Measurements from ENCODE around the gene GALNT16. TPM values are rescaled to one million over a fixed set of nuclear protein-coding genes. Genes with fewer than 3 reads are reported as not detected.

Gene GALNT16
- total RNA-seq, 2 experiments from 2014 or later = not detected

DNA sequence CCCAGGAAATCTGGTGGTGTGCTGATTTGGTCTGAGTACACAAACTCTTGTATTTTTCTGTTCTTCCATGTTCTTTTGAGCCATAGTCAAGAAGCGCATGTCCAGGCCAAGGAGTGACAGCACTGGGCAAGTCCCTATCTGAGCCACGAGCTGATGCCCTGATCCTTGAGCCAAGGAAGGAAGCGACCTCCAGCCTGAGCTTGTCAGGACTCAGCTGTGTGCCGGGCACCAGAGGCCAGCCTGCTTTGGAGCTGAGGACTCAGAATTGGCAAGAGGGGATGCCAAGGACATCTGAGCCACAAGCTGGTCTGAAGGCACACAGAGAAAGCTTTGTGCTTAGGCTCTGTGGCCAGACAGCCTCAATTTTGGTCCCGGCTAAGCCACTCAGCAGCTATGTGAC lies 52.6 kb downstream of the GALNT16 start:
- POLR2A ChIA-PET = no interaction called here
- H3K36me3 Mint-ChIP-seq (ENCODE audit: low read depth) = no peaks in the 10 kb centered on the region
- H3K9me3 Mint-ChIP-seq (ENCODE audit: insufficient read depth) = no peaks in the 10 kb centered on the region
- no peaks in the 10 kb centered on the region for H3K4me1 Mint-ChIP-seq (ENCODE audit: low read depth)
- ATAC-seq (no peak), DNase-seq (no peak)
- peaks cover 17% of the 10 kb centered on the region for H3K27me3 Mint-ChIP-seq (ENCODE audit: low read depth)
- H3K27ac Mint-ChIP-seq = no peak overlapping the region
- CTCF ChIA-PET = no interaction called here
- H3K4me3 Mint-ChIP-seq = no peak overlapping the region

- ATAC-seq (no peak), DNase-seq (no peak)
- H3K36me3 Mint-ChIP-seq (ENCODE audit: low read depth) = no peaks in the 10 kb centered on the region
- H3K9me3 Mint-ChIP-seq (ENCODE audit: insufficient read depth) = no peaks in the 10 kb centered on the region
- no peaks in the 10 kb centered on the region for H3K4me1 Mint-ChIP-seq (ENCODE audit: low read depth)
- peaks cover 14% of the 10 kb centered on the region for H3K27me3 Mint-ChIP-seq (ENCODE audit: low read depth)
- POLR2A ChIA-PET = no interaction called here
- H3K4me3 Mint-ChIP-seq = no peak overlapping the region
- no peak overlapping the region for H3K27ac Mint-ChIP-seq
- CTCF ChIA-PET = no interaction called here
These were observed 53.2 kb downstream of the GALNT16 start for GRCh38 chr14:69313176-69313575.

DNA sequence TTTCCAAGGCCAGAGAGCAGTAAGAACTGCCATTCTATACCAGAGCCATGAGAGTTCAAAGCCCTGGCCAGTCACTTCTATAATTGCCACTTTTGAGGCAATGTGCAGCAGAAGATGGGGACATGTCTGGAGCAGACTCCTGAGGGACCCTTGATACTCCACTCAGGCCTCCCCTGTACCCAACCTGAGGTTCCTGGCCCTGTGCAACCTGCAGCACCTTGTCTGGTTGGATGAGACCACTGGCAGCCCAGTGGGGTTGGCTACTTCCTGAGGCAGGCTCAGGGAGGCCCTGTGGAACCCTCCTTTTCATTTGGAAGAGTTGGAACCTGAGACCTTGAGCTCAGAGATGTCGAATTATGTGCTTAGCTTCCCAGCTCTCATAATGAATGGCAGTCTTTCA lies 54.4 kb downstream of the GALNT16 start:
- Mint-ChIP-seq H3K27ac (no peak overlapping the region), H3K9me3 (ENCODE audit: insufficient read depth) (no peaks in the 10 kb centered on the region), H3K27me3 (ENCODE audit: low read depth) (peaks cover 14% of the 10 kb centered on the region), H3K4me3 (no peak overlapping the region), H3K4me1 (ENCODE audit: low read depth) (no peaks in the 10 kb centered on the region), H3K36me3 (ENCODE audit: low read depth) (no peaks in the 10 kb centered on the region)
- ChIA-PET POLR2A (no interaction called here), CTCF (interaction anchor here (1.0 kb wide), 1 partner anchor 71 kb away, joined by 4 read pairs; no protein-coding TSS in a partner anchor)
- ATAC-seq (no peak), DNase-seq (no peak)

- no peak overlapping the region for H3K4me3 Mint-ChIP-seq
- CTCF ChIA-PET = no interaction called here
- no peak for DNase-seq
These were observed 55.3 kb downstream of the GALNT16 start for GRCh38 chr14:69315301-69315700.

GRCh38 chr14:69316449-69317101 lies 56.6 kb downstream of the GALNT16 start:
- H3K27ac Mint-ChIP-seq = no peak overlapping the region
- DNase-seq (no peak), ATAC-seq (no peak)
- H3K27me3 Mint-ChIP-seq (ENCODE audit: low read depth) = peaks cover 7% of the 10 kb centered on the region
- H3K4me1 Mint-ChIP-seq (ENCODE audit: low read depth) = no peaks in the 10 kb centered on the region
- no peaks in the 10 kb centered on the region for H3K9me3 Mint-ChIP-seq (ENCODE audit: insufficient read depth)
- ChIA-PET POLR2A (no interaction called here), CTCF (no interaction called here)
- no peaks in the 10 kb centered on the region for H3K36me3 Mint-ChIP-seq (ENCODE audit: low read depth)
- no peak overlapping the region for H3K4me3 Mint-ChIP-seq

More at GRCh38 chr14:69315301-69315700, 55.3 kb downstream of the GALNT16 start:
- Mint-ChIP-seq H3K27me3 (ENCODE audit: low read depth) (peaks cover 10% of the 10 kb centered on the region), H3K9me3 (ENCODE audit: insufficient read depth) (no peaks in the 10 kb centered on the region), H3K27ac (no peak overlapping the region), H3K36me3 (ENCODE audit: low read depth) (no peaks in the 10 kb centered on the region), H3K4me1 (ENCODE audit: low read depth) (no peaks in the 10 kb centered on the region)
- POLR2A ChIA-PET = no interaction called here
- ATAC-seq = no peak

- ATAC-seq (no peak), DNase-seq (no peak)
- no peaks in the 10 kb centered on the region for H3K4me1 Mint-ChIP-seq (ENCODE audit: low read depth)
- ChIA-PET POLR2A (interaction anchor here (0.6 kb wide), 1 partner anchor 1009 kb away, joined by 3 read pairs; no protein-coding TSS in a partner anchor), CTCF (no interaction called here)
- no peak overlapping the region for H3K4me3 Mint-ChIP-seq
- no peaks in the 10 kb centered on the region for H3K36me3 Mint-ChIP-seq (ENCODE audit: low read depth)
- peaks cover 7% of the 10 kb centered on the region for H3K27me3 Mint-ChIP-seq (ENCODE audit: low read depth)
- H3K27ac Mint-ChIP-seq = no peak overlapping the region
- H3K9me3 Mint-ChIP-seq (ENCODE audit: insufficient read depth) = no peaks in the 10 kb centered on the region
These were observed 57.3 kb downstream of the GALNT16 start for GRCh38 chr14:69317102-69317755.

DNA sequence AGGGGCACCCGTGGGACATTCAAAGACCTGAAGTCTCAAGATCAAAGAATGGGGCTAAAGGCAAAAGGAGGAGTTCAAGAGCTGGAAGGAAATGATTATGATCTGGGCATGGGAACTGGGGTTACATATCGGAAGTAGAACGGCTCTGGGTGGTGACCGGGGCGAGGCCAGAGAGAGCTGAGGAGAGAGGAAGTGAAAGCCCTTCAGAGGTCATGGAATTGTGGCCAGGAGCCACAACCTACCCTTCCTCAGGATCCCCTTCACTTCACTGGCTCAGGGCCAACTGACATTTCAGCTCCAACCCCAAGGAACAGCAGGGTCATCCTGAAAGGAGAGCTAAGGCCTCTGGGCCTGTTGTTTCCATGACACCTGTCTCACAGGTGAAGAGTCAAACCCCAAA lies 57.8 kb downstream of the GALNT16 start:
- H3K27ac Mint-ChIP-seq = no peak overlapping the region
- H3K27me3 Mint-ChIP-seq (ENCODE audit: low read depth) = peaks cover 7% of the 10 kb centered on the region
- no peaks in the 10 kb centered on the region for H3K4me1 Mint-ChIP-seq (ENCODE audit: low read depth)
- no peaks in the 10 kb centered on the region for H3K36me3 Mint-ChIP-seq (ENCODE audit: low read depth)
- POLR2A ChIA-PET = interaction anchor here (0.6 kb wide), 1 partner anchor 1009 kb away, joined by 3 read pairs; no protein-coding TSS in a partner anchor
- DNase-seq = no peak
- no peaks in the 10 kb centered on the region for H3K9me3 Mint-ChIP-seq (ENCODE audit: insufficient read depth)
- CTCF ChIA-PET = no interaction called here
- ATAC-seq = no peak
- H3K4me3 Mint-ChIP-seq = no peak overlapping the region

DNA sequence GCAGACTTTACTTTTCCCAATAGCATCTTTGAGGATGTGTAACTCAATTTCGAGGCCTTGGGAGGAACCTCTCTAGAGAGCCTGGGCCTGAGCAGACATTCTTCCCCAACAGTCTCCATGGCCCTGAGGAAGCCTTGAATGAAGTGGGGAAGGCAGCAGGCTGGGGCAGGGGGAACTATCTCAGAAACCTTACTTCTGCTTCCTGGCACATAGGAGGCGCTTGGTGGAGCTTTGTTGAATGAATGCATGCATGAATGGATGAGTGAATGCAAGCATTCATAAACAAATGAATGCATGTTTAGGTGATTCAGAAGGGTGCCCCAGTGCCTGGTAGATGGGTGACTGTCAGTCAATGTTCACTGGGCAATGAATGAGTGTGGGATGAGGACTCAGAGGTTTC lies 58.3 kb downstream of the GALNT16 start:
- POLR2A ChIA-PET = no interaction called here
- no peak overlapping the region for H3K4me3 Mint-ChIP-seq
- ATAC-seq (no peak), DNase-seq (no peak)
- no peaks in the 10 kb centered on the region for H3K4me1 Mint-ChIP-seq (ENCODE audit: low read depth)
- no peaks in the 10 kb centered on the region for H3K36me3 Mint-ChIP-seq (ENCODE audit: low read depth)
- H3K9me3 Mint-ChIP-seq (ENCODE audit: insufficient read depth) = no peaks in the 10 kb centered on the region
- peaks cover 7% of the 10 kb centered on the region for H3K27me3 Mint-ChIP-seq (ENCODE audit: low read depth)
- H3K27ac Mint-ChIP-seq = no peak overlapping the region
- CTCF ChIA-PET = no interaction called here

GRCh38 chr14:69318901-69319475 lies 59.0 kb downstream of the GALNT16 start:
- H3K4me1 Mint-ChIP-seq (ENCODE audit: low read depth) = no peaks in the 10 kb centered on the region
- ChIA-PET CTCF (interaction anchor here (1.5 kb wide), 1 partner anchor 9 kb away, joined by 3 read pairs; no protein-coding TSS in a partner anchor), POLR2A (no interaction called here)
- DNase-seq = no peak
- H3K4me3 Mint-ChIP-seq = no peak overlapping the region
- no peak for ATAC-seq
- no peak overlapping the region for H3K27ac Mint-ChIP-seq
- H3K27me3 Mint-ChIP-seq (ENCODE audit: low read depth) = peaks cover 7% of the 10 kb centered on the region
- no peaks in the 10 kb centered on the region for H3K9me3 Mint-ChIP-seq (ENCODE audit: insufficient read depth)
- H3K36me3 Mint-ChIP-seq (ENCODE audit: low read depth) = no peaks in the 10 kb centered on the region

DNA sequence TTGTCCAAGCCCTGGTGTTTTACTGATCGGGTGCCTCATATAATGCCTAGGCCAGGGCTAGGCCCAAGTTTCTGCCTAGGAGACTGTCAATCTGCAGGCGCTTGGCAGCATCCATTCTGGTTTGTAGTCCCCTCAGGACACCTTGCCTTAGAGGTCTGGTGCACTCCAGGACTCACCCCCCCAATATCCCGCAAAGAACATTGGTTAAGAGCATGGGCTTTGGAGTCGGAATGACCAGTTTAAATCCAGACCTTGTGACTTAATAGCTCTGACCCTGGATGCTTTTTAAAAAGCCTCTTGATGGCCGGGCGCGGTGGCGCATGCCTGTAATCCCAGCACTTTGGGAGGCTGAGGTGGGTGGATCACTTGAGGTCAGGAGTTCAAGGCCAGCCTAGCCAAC lies 60.0 kb downstream of the GALNT16 start:
- peaks cover 7% of the 10 kb centered on the region for H3K27me3 Mint-ChIP-seq (ENCODE audit: low read depth)
- H3K4me3 Mint-ChIP-seq = no peak overlapping the region
- DNase-seq = no peak
- POLR2A ChIA-PET = no interaction called here
- no peak for ATAC-seq
- H3K27ac Mint-ChIP-seq = no peak overlapping the region
- CTCF ChIA-PET = interaction anchor here (1.5 kb wide), 1 partner anchor 10 kb away, joined by 3 read pairs; no protein-coding TSS in a partner anchor
- H3K9me3 Mint-ChIP-seq (ENCODE audit: insufficient read depth) = no peaks in the 10 kb centered on the region
- H3K4me1 Mint-ChIP-seq (ENCODE audit: low read depth) = no peaks in the 10 kb centered on the region
- no peaks in the 10 kb centered on the region for H3K36me3 Mint-ChIP-seq (ENCODE audit: low read depth)

DNA sequence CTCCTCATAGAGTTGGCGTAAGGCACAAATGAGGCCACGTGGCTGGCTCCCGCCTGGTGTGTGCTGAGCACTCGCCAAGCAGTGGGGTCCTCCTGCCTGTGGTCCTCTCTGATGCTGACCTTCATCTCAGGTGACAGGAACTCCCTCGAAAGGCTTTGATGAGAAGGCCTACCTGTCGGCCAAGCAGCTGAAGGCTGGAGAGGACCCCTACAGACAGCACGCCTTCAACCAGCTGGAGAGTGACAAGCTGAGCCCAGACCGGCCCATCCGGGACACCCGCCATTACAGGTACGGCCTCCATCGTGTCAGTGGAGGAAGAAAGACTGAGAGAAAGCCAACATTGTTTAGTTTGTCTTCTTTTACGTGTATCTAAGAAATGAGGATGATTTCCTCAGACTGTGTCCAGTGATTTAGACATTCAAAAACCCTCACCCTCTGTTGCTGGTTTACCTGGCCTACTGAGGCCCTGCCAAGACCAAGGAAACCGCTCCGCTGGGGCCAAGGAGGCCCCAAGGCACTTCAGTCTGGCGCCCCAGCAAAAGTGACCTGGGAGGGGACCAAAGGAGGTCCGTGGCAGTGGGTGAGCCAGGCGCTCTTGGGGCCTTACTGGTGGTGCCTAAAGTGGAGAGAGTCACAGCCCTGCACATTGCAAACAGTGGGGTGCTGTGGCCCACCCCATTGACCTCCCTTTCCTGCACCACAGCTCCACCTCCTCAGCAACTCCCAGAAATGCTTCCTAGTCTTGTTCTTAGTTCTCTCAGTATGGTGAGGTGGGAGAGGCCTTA lies 60.8 kb downstream of the GALNT16 start:
- H3K9me3 Mint-ChIP-seq (ENCODE audit: insufficient read depth) = no peaks in the 10 kb centered on the region
- H3K36me3 Mint-ChIP-seq (ENCODE audit: low read depth) = no peaks in the 10 kb centered on the region
- ChIA-PET CTCF (interaction anchor here (1.5 kb wide), 1 partner anchor 11 kb away, joined by 3 read pairs; no protein-coding TSS in a partner anchor), POLR2A (no interaction called here)
- no peaks in the 10 kb centered on the region for H3K4me1 Mint-ChIP-seq (ENCODE audit: low read depth)
- H3K27me3 Mint-ChIP-seq (ENCODE audit: low read depth) = peaks cover 3% of the 10 kb centered on the region
- H3K27ac Mint-ChIP-seq = no peak overlapping the region
- ATAC-seq (no peak), DNase-seq (no peak)
- no peak overlapping the region for H3K4me3 Mint-ChIP-seq
